Measurements from ENCODE around the gene MEF2B.
"Not testable (repeated sequence)": the region's sequence is repeated elsewhere in the genome, so short reads cannot be mapped to it uniquely, and the experiment has no call there.

The MEF2B gene

GRCh38 chr19:19201697-19202630, 31.9 kb upstream of the MEF2B start:
- no peak for DNase-seq (ENCODE audit: low read depth)
- peak overlapping the region; percentile 83 for H3K4me3 ChIP-seq (ENCODE audit: low read depth, low read length)

- no peak overlapping the region for H3K4me3 ChIP-seq (ENCODE audit: low read depth, low read length)
- DNase-seq (ENCODE audit: low read depth) = no peak
These were observed 23.9 kb upstream of the MEF2B start for GRCh38 chr19:19193926-19194325.

GRCh38 chr19:19192910-19193423, 22.9 kb upstream of the MEF2B start:
- peak overlapping the region; percentile 86 for H3K4me3 ChIP-seq (ENCODE audit: low read depth, low read length)
- DNase-seq (ENCODE audit: low read depth) = no peak

GRCh38 chr19:19192078-19192882, 22.2 kb upstream of the MEF2B start, which contains the start of the genes BORCS8 and RFXANK:
Gene BORCS8, minus strand, starts transcription at chr19:19192152. Its CDS starts 35 bp downstream, at chr19:19192117.
Gene RFXANK, plus strand, starts transcription at chr19:19192258. Its CDS starts 1,689 bp downstream, at chr19:19193947.
- DNase-seq (ENCODE audit: low read depth) = peak; percentile 96
- H3K4me3 ChIP-seq (ENCODE audit: low read depth, low read length) = peak within 1 kb of the TSS; percentile 86

- H3K4me3 ChIP-seq (ENCODE audit: low read depth, low read length) = peak overlapping the region; percentile 86
- no peak for DNase-seq (ENCODE audit: low read depth)
These were observed 21.7 kb upstream of the MEF2B start for GRCh38 chr19:19191768-19192077.

GRCh38 chr19:19186742-19187141, 16.7 kb upstream of the MEF2B start:
- DNase-seq (ENCODE audit: low read depth) = no peak
- no peak overlapping the region for H3K4me3 ChIP-seq (ENCODE audit: low read depth, low read length)

GRCh38 chr19:19185853-19186740, 16.0 kb upstream of the MEF2B start:
- no peak overlapping the region for H3K4me3 ChIP-seq (ENCODE audit: low read depth, low read length)

GRCh38 chr19:19181488-19181998, 11.5 kb upstream of the MEF2B start:
- DNase-seq (ENCODE audit: low read depth) = no peak
- H3K4me3 ChIP-seq (ENCODE audit: low read depth, low read length) = no peak overlapping the region

More at GRCh38 chr19:19185853-19186740, 16.0 kb upstream of the MEF2B start:
- no peak for DNase-seq (ENCODE audit: low read depth)

GRCh38 chr19:19179548-19180441, 9.7 kb upstream of the MEF2B start:
- no peak overlapping the region for H3K4me3 ChIP-seq (ENCODE audit: low read depth, low read length)
- no peak for DNase-seq (ENCODE audit: low read depth)

GRCh38 chr19:19176950-19177349, 6.9 kb upstream of the MEF2B start:
- DNase-seq (ENCODE audit: low read depth) = no peak
- no peak overlapping the region for H3K4me3 ChIP-seq (ENCODE audit: low read depth, low read length)

- not testable (repeated sequence) for DNase-seq (ENCODE audit: low read depth); H3K4me3 ChIP-seq (ENCODE audit: low read depth, low read length)
These were observed 3.2 kb upstream of the MEF2B start for GRCh38 chr19:19173243-19173642.

GRCh38 chr19:19171821-19172532, 1.9 kb upstream of the MEF2B start:
- no peak overlapping the region for H3K4me3 ChIP-seq (ENCODE audit: low read depth, low read length)
- DNase-seq (ENCODE audit: low read depth) = peak; percentile 47

- no peak for DNase-seq (ENCODE audit: low read depth)
- no peak overlapping the region for H3K4me3 ChIP-seq (ENCODE audit: low read depth, low read length)
These were observed 1.0 kb upstream of the MEF2B start for GRCh38 chr19:19170873-19171672.

- no peak for DNase-seq (ENCODE audit: low read depth)
- H3K4me3 ChIP-seq (ENCODE audit: low read depth, low read length) = no peak overlapping the region
These were observed 619 bp downstream of the MEF2B start for GRCh38 chr19:19169236-19170052.

GRCh38 chr19:19167612-19168011, 2.5 kb downstream of the MEF2B start:
- no peak overlapping the region for H3K4me3 ChIP-seq (ENCODE audit: low read depth, low read length)
- no peak for DNase-seq (ENCODE audit: low read depth)

GRCh38 chr19:19165396-19165795, 4.7 kb downstream of the MEF2B start:
- DNase-seq (ENCODE audit: low read depth) = no peak
- H3K4me3 ChIP-seq (ENCODE audit: low read depth, low read length) = no peak overlapping the region
